OCI-LY3 (cell line): ENCODE results near the gene TRAF4.
"Not testable (repeated sequence)": the region's sequence is repeated elsewhere in the genome, so short reads cannot be mapped to it uniquely, and the experiment has no call there.

Experiments used
- H2AFZ ChIP-seq: fragments of 200-600, 300-600 bp; shearing (Covaris generic); 2 replicates; pipeline ENCODE4 v1.6.0; 2014; ENCODE audit warnings: antibody characterized with exemption, low read depth, low read length
- H3K27ac ChIP-seq: fragments of 200-600, 300-600 bp; sonication (generic); 2 replicates; pipeline ENCODE4 v1.5.1; 2014; ENCODE audit warnings: mild to moderate bottlenecking, low read length, moderate library complexity, mixed read lengths
- H3K27me3 ChIP-seq: fragments of 200-600, 300-600 bp; sonication (generic); 2 replicates; pipeline ENCODE4 v1.6.1; 2014; ENCODE audit warnings: low read depth, low read length, mixed read lengths
- H3K36me3 ChIP-seq: fragments of 200-600, 300-600 bp; sonication (generic); replicated peaks from 2 replicates; pipeline ENCODE3; 2014; ENCODE audit warnings: low read depth, low read length, mixed read lengths
- H3K4me1 ChIP-seq: fragments of 300-600, 200-600 bp; sonication (generic); 2 replicates; pipeline ENCODE4 v1.6.1; 2014; ENCODE audit warnings: low read length, mixed read lengths
- H3K4me2 ChIP-seq: fragments of 200-600, 300-600 bp; sonication (generic); 2 replicates; pipeline ENCODE4 v1.6.1; 2014; ENCODE audit warnings: low read length, mixed read lengths
- H3K4me3 ChIP-seq: fragments of 300-600, 200-600 bp; sonication (generic); 2 replicates; pipeline ENCODE4 v1.5.1; 2014; ENCODE audit warnings: antibody characterized with exemption, mild to moderate bottlenecking, low read length, moderate library complexity
- H3K79me2 ChIP-seq: fragments of 300-600, 200-600 bp; shearing (Covaris generic); 2 replicates; pipeline ENCODE4 v1.6.1; 2014; ENCODE audit warnings: mild to moderate bottlenecking, low read length, mixed read lengths
- H3K9ac ChIP-seq: fragments of 300-600, 200-600 bp; shearing (Covaris generic); 2 replicates; pipeline ENCODE4 v1.6.0; 2014; ENCODE audit warnings: mild to moderate bottlenecking, low read length, moderate library complexity
- H3K9me3 ChIP-seq: fragments of 200-600, 300-600 bp; shearing (Covaris generic); 2 replicates; pipeline ENCODE4 v1.6.1; 2014; ENCODE audit warnings: low read length, mixed read lengths; ENCODE audit not compliant: insufficient read depth
- H4K20me1 ChIP-seq: fragments of 200-600, 300-600 bp; sonication (generic); 2 replicates; pipeline ENCODE4 v1.6.1; 2016; ENCODE audit warnings: low read length, mixed read lengths; ENCODE audit not compliant: insufficient read depth
- CTCF ChIP-seq: fragments of 200-600, 300-600 bp; sonication (generic); IDR thresholded peaks from 2 replicates; pipeline ENCODE4 v1.5.1; 2014; ENCODE audit warnings: antibody characterized with exemption, low read length, low read depth
- EZH2phosphoT487 ChIP-seq: fragments of 200-600 bp; shearing (Covaris generic); IDR thresholded peaks from 2 replicates; pipeline ENCODE4 v1.6.1; 2018; ENCODE audit warnings: antibody characterized with exemption, mixed run types, low read depth

The TRAF4 gene

GRCh38 chr17:28774206-28774605 lies 30.4 kb downstream of the TRAF4 start:
- Histone ChIP-seq H3K4me3 (no peak overlapping the region), H3K36me3 (peaks cover 3% of the 10 kb centered on the region), H3K4me2 (no peak overlapping the region), H3K79me2 (peaks cover 17% of the 10 kb centered on the region), H3K4me1 (no peaks in the 10 kb centered on the region), H3K27ac (no peak overlapping the region), H4K20me1 (0 out of 2 replicates have a peak, but pooled peaks cover 4% of the 10 kb centered on the region), H3K9ac (no peak overlapping the region), H2AFZ (no peak overlapping the region), H3K27me3 (no peaks in the 10 kb centered on the region), H3K9me3 (no peaks in the 10 kb centered on the region)
- TF ChIP-seq EZH2phosphoT487: no peak
- TF ChIP-seq CTCF: no peak

- peaks cover 17% of the 10 kb centered on the region for H3K79me2 ChIP-seq
- no peaks in the 10 kb centered on the region for H3K9me3 ChIP-seq
- no peak overlapping the region for H2AFZ ChIP-seq
- no peak overlapping the region for H3K27ac ChIP-seq
- no peak overlapping the region for H3K4me2 ChIP-seq
- H3K4me3 ChIP-seq: no peak overlapping the region
- no peak for TF ChIP-seq CTCF
- TF ChIP-seq EZH2phosphoT487: no peak
- H3K9ac ChIP-seq: no peak overlapping the region
- H3K36me3 ChIP-seq: peaks cover 7% of the 10 kb centered on the region
- H3K27me3 ChIP-seq: no peaks in the 10 kb centered on the region
- 0 out of 2 replicates have a peak, but pooled peaks cover 4% of the 10 kb centered on the region for H4K20me1 ChIP-seq
- no peaks in the 10 kb centered on the region for H3K4me1 ChIP-seq
These were observed 33.4 kb downstream of the TRAF4 start for GRCh38 chr17:28777178-28777577.

- H4K20me1 ChIP-seq, H3K4me1 ChIP-seq, H2AFZ ChIP-seq, H3K9me3 ChIP-seq, H3K4me3 ChIP-seq, H3K9ac ChIP-seq, H3K4me2 ChIP-seq, H3K36me3 ChIP-seq, H3K27ac ChIP-seq, H3K27me3 ChIP-seq: not testable (repeated sequence)
- H3K79me2 ChIP-seq: peaks cover 12% of the 10 kb centered on the region
These were observed 35.8 kb downstream of the TRAF4 start for GRCh38 chr17:28779601-28780000.

- Histone ChIP-seq H3K4me1 (no peaks in the 10 kb centered on the region), H2AFZ (no peak overlapping the region), H3K79me2 (peaks cover 12% of the 10 kb centered on the region), H3K27me3 (no peaks in the 10 kb centered on the region), H4K20me1 (0 out of 2 replicates have a peak, but pooled peaks cover 7% of the 10 kb centered on the region), H3K9me3 (no peaks in the 10 kb centered on the region), H3K4me3 (no peak overlapping the region), H3K9ac (no peak overlapping the region), H3K36me3 (peaks cover 4% of the 10 kb centered on the region), H3K4me2 (no peak overlapping the region), H3K27ac (no peak overlapping the region)
- TF ChIP-seq EZH2phosphoT487: no peak
These were observed 39.4 kb downstream of the TRAF4 start for GRCh38 chr17:28783161-28783560.

- Histone ChIP-seq H3K4me3 (no peak overlapping the region), H2AFZ (no peak overlapping the region), H3K27me3 (no peaks in the 10 kb centered on the region), H3K79me2 (peaks cover 9% of the 10 kb centered on the region; the same call in 1 of the 2 replicates), H3K36me3 (no peaks in the 10 kb centered on the region), H3K9me3 (no peaks in the 10 kb centered on the region), H4K20me1 (peaks cover 7% of the 10 kb centered on the region; the same call in 1 of the 2 replicates), H3K4me2 (no peak overlapping the region), H3K27ac (no peak overlapping the region), H3K9ac (no peak overlapping the region), H3K4me1 (no peaks in the 10 kb centered on the region)
- TF ChIP-seq CTCF: no peak
- no peak for TF ChIP-seq EZH2phosphoT487
These were observed 44.3 kb downstream of the TRAF4 start for GRCh38 chr17:28788100-28788499.
